ENCODE results near the gene DIPK1C. TPM values are rescaled to one million over a fixed set of nuclear protein-coding genes. Genes with fewer than 3 reads are reported as not detected.

DIPK1C gene
- total RNA-seq, 1 donor from 2014 or later = not detected

DNA sequence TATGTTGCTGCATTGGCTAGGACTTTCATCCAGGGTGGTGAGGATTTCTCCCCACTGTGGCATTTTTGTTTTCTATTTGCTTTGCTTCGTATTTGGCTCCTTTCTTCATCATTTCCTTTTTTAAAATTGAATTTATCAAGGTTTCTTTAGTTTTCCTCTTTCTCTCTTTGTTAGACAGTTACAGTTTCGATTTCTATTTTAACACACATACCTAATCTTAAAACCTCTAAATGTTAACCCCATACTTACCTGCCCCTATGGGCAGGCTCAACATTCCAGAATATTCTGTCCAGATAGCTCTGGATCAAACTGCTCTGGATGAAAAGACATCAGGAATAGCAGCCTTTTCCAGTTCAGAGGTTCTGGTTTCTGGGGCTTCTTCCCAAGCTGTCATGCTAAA, 49.2 kb downstream of the DIPK1C start:
- H3K9me3 Mint-ChIP-seq (ENCODE audit: low read depth) = no peaks in the 10 kb centered on the region
- peaks cover 9% of the 10 kb centered on the region for H3K4me1 Mint-ChIP-seq (ENCODE audit: low read depth)
- H3K27ac Mint-ChIP-seq = no peak overlapping the region
- no peaks in the 10 kb centered on the region for H3K36me3 Mint-ChIP-seq (ENCODE audit: insufficient read depth)
- no peak for DNase-seq (ENCODE audit: low spot score, unreplicated experiment)
- no peak overlapping the region for H3K4me3 Mint-ChIP-seq (ENCODE audit: low read depth)
- TF ChIP-seq CTCF (IDR thresholded peaks at IDR 0.05; ENCODE audit: unreplicated experiment) = no peak
- peaks cover 8% of the 10 kb centered on the region for H3K27me3 Mint-ChIP-seq

DNA sequence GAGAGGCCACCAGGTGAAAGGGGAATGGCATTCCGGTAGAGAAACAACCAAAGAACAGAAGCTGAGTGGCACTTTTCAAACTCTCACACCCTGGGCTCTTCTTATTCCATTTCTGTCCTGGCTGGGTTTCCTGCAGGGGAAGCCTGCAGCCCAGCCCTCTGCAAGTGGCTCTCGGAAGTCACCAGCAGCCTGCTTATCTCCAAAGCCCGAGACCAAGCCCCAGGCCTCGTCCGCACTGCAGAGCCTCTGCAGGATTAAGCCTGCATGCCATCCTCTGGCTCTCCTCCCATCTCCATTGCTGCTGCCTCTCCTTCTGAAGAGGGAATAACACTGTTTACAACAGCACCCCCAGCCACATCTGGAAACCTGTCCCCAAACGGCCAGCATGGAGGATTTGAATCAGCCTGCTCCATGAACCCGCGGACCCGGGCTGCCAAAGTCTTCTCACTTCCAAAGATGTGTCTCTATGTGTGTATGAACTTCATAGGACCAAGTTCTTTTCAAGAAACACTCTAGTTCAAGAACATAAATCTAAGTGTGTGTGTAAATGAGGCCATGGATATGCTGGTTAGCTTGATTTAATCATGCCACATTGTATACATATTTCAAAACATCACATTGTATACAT, 54.2 kb downstream of the DIPK1C start:
- no peak overlapping the region for H3K27ac Mint-ChIP-seq
- H3K27me3 Mint-ChIP-seq = peaks cover 6% of the 10 kb centered on the region
- no peak overlapping the region for H3K4me3 Mint-ChIP-seq (ENCODE audit: low read depth)
- TF ChIP-seq CTCF (IDR thresholded peaks at IDR 0.05; ENCODE audit: unreplicated experiment) = no peak
- DNase-seq (ENCODE audit: low spot score, unreplicated experiment) = no peak
- H3K9me3 Mint-ChIP-seq (ENCODE audit: low read depth) = no peaks in the 10 kb centered on the region
- no peaks in the 10 kb centered on the region for H3K36me3 Mint-ChIP-seq (ENCODE audit: insufficient read depth)
- H3K4me1 Mint-ChIP-seq (ENCODE audit: low read depth) = no peaks in the 10 kb centered on the region

- Mint-ChIP-seq H3K9me3 (ENCODE audit: low read depth) (no peaks in the 10 kb centered on the region), H3K4me3 (ENCODE audit: low read depth) (no peak overlapping the region), H3K36me3 (ENCODE audit: insufficient read depth) (no peaks in the 10 kb centered on the region), H3K27me3 (peaks cover 9% of the 10 kb centered on the region), H3K4me1 (ENCODE audit: low read depth) (peaks cover 3% of the 10 kb centered on the region), H3K27ac (no peak overlapping the region)
- no peak for DNase-seq (ENCODE audit: low spot score, unreplicated experiment)
- no peak for TF ChIP-seq CTCF (IDR thresholded peaks at IDR 0.05; ENCODE audit: unreplicated experiment)
Measured at GRCh38 chr18:74400813-74401212, 56.3 kb downstream of the DIPK1C start.

DNA sequence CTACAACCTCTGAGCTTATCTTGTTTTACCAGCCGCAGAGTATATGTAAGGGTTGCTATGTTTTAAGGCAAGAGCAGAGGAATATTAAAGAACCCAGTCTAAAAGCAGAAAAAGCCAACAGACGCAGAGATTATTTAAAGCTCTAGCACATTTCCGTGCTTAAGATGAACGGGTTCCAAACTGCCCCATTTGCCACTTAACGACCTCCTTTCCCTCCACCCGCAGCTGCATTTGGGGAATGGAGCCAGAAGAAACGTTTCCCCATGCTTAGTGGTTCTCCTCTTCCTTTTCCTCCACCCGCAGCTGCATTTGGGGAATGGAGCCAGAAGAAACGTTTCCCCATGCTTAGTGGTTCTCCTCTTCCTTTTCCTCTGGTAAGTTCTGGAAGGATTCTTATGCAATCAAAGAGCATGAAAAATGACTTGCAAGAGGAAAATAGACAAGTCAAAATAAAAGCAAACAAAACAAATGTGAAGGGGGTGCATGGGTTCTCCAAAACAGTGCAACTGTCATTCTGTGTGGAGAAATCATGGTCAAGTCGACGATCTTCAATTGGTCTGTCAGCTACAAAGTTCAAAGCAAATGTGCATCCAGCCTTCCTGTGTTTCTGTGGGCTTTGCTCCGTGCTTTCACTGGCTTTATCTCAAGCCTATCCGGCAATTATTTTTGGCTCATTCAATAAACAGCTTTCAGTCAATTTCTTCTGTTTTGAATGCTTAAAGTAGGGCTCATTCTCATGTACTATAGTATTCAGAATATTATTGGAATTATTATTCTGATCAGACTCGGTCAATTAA, 57.8 kb downstream of the DIPK1C start:
- no peak for DNase-seq (ENCODE audit: low spot score, unreplicated experiment)
- H3K9me3 Mint-ChIP-seq (ENCODE audit: low read depth) = no peaks in the 10 kb centered on the region
- H3K27me3 Mint-ChIP-seq = peaks cover 14% of the 10 kb centered on the region
- no peak for TF ChIP-seq CTCF (IDR thresholded peaks at IDR 0.05; ENCODE audit: unreplicated experiment)
- peaks cover 5% of the 10 kb centered on the region for H3K4me1 Mint-ChIP-seq (ENCODE audit: low read depth)
- H3K4me3 Mint-ChIP-seq (ENCODE audit: low read depth) = no peak overlapping the region
- H3K27ac Mint-ChIP-seq = no peak overlapping the region
- H3K36me3 Mint-ChIP-seq (ENCODE audit: insufficient read depth) = no peaks in the 10 kb centered on the region

- peaks cover 5% of the 10 kb centered on the region for H3K4me1 Mint-ChIP-seq (ENCODE audit: low read depth)
- H3K36me3 Mint-ChIP-seq (ENCODE audit: insufficient read depth) = no peaks in the 10 kb centered on the region
- no peak for TF ChIP-seq CTCF (IDR thresholded peaks at IDR 0.05; ENCODE audit: unreplicated experiment)
- no peak overlapping the region for H3K27ac Mint-ChIP-seq
- H3K4me3 Mint-ChIP-seq (ENCODE audit: low read depth) = no peak overlapping the region
- H3K27me3 Mint-ChIP-seq = peaks cover 20% of the 10 kb centered on the region
- H3K9me3 Mint-ChIP-seq (ENCODE audit: low read depth) = no peaks in the 10 kb centered on the region
- no peak for DNase-seq (ENCODE audit: low spot score, unreplicated experiment)
Measured at GRCh38 chr18:74397572-74397971, 59.5 kb downstream of the DIPK1C start.
